HEK293T (cell line): ENCODE results near the gene GSTM3.

Source experiments
- CTCF ChIA-PET: fragments of 350-600 bp; formaldehyde crosslinking; extraction: SDS; loops from one replicate; lab custom pipeline; 2021; ENCODE audit warnings: antibody characterized with exemption, inconsistent platforms; lab: Yijun Ruan, JAX
- POLR2A ChIA-PET: fragments of 350-600 bp; formaldehyde crosslinking; extraction: SDS; loops from one replicate; lab custom pipeline; 2020; ENCODE audit warnings: antibody characterized with exemption, inconsistent platforms; lab: Yijun Ruan, JAX
- DNase-seq: peaks from one replicate; pipeline ENCODE4 v3.0.0; 2012; ENCODE audit warnings: mixed read lengths; ENCODE audit errors: extremely low spot score
- ARNT ChIP-seq: fragments of 450-650 bp; IDR thresholded peaks from 2 replicates; pipeline ENCODE4 v1.6.1; 2017; ENCODE audit warnings: mild to moderate bottlenecking
- BHLHE40 ChIP-seq: fragments of 450-650 bp; IDR thresholded peaks from 2 replicates; pipeline ENCODE4 v1.6.1; 2016; ENCODE audit warnings: mild to moderate bottlenecking, moderate library complexity, borderline replicate concordance
- CTBP1 ChIP-seq: fragments of 450-650 bp; IDR thresholded peaks from 2 replicates; pipeline ENCODE4 v1.6.1; 2016; ENCODE audit warnings: borderline replicate concordance
- ELF4 ChIP-seq: fragments of 450-650 bp; IDR thresholded peaks from 2 replicates; pipeline ENCODE4 v1.6.1; 2017; ENCODE audit warnings: antibody characterized with exemption
- FOXA1 ChIP-seq: fragments of 450-650 bp; IDR thresholded peaks from 2 replicates; pipeline ENCODE4 v1.6.1; 2016; ENCODE audit warnings: mild to moderate bottlenecking
- FOXK2 ChIP-seq: fragments of 450-650 bp; IDR thresholded peaks from 2 replicates; pipeline ENCODE4 v1.6.1; 2016; ENCODE audit warnings: mild to moderate bottlenecking
- FOXM1 ChIP-seq: fragments of 450-650 bp; IDR thresholded peaks from 2 replicates; pipeline ENCODE4 v1.6.1; 2017; ENCODE audit warnings: mild to moderate bottlenecking, borderline replicate concordance
- HDGF ChIP-seq: fragments of 450-650 bp; IDR thresholded peaks from 2 replicates; pipeline ENCODE4 v1.6.1; 2017; ENCODE audit warnings: antibody characterized with exemption, borderline replicate concordance
- L3MBTL2 ChIP-seq: fragments of 450-650 bp; conservative IDR thresholded peaks from 2 replicates; pipeline ENCODE4 v1.6.1; 2016; ENCODE audit warnings: mild to moderate bottlenecking
- LEF1 ChIP-seq: fragments of 450-650 bp; IDR thresholded peaks from 2 replicates; pipeline ENCODE4 v1.6.1; 2017; ENCODE audit warnings: mild to moderate bottlenecking, borderline replicate concordance
- NFRKB ChIP-seq: fragments of 450-650 bp; IDR thresholded peaks from 2 replicates; pipeline ENCODE4 v1.6.1; 2016; ENCODE audit warnings: mild to moderate bottlenecking, moderate library complexity
- PKNOX1 ChIP-seq: fragments of 450-650 bp; IDR thresholded peaks from 2 replicates; pipeline ENCODE4 v1.6.1; 2016
- SP1 ChIP-seq: fragments of 450-650 bp; IDR thresholded peaks from 2 replicates; pipeline ENCODE4 v1.6.1; 2017
- SUZ12 ChIP-seq: fragments of 450-650 bp; IDR thresholded peaks from 2 replicates; pipeline ENCODE4 v1.6.1; 2016; ENCODE audit warnings: mild to moderate bottlenecking
- TARDBP ChIP-seq: fragments of 450-650 bp; IDR thresholded peaks from 2 replicates; pipeline ENCODE4 v1.6.1; 2016
- ZNF384 ChIP-seq: fragments of 450-650 bp; IDR thresholded peaks from 2 replicates; pipeline ENCODE4 v1.6.1; 2016

Gene GSTM3

GRCh38 chr1:109733236-109733870, 7.5 kb downstream of the GSTM3 start:
- POLR2A ChIA-PET = interaction anchor here (1.1 kb wide), 2 partner anchors 16 to 185 kb away, joined by 3 to 4 read pairs; partner anchors contain the start of gene GNAI3
- DNase-seq = no peak
- CTCF ChIA-PET = no interaction called here
- TF ChIP-seq BHLHE40 (no peak), SUZ12 (no peak), ELF4 (no peak), L3MBTL2 (no peak), TARDBP (no peak), NFRKB (no peak), PKNOX1 (no peak)

GRCh38 chr1:109732390-109732881, 8.4 kb downstream of the GSTM3 start:
- ChIA-PET CTCF (no interaction called here), POLR2A (no interaction called here)
- no peak for DNase-seq
- no peak for TF ChIP-seq FOXM1
- TF ChIP-seq SP1 = no peak
- no peak for TF ChIP-seq LEF1
- TF ChIP-seq ARNT = no peak
- no peak for TF ChIP-seq NFRKB
- TF ChIP-seq HDGF = no peak
- TF ChIP-seq PKNOX1 = no peak
- no peak for TF ChIP-seq BHLHE40
- TF ChIP-seq SUZ12 = no peak
- no peak for TF ChIP-seq CTBP1
- TF ChIP-seq ELF4 = no peak
- no peak for TF ChIP-seq TARDBP

- CTCF ChIA-PET = no interaction called here
- POLR2A ChIA-PET = no interaction called here
- DNase-seq = no peak
- TF ChIP-seq SP1 (no peak), CTBP1 (no peak), LEF1 (no peak), FOXM1 (no peak), SUZ12 (no peak), ARNT (no peak), FOXA1 (no peak), ELF4 (no peak), ZNF384 (no peak), TARDBP (no peak), BHLHE40 (no peak), NFRKB (no peak), L3MBTL2 (no peak), HDGF (no peak), FOXK2 (no peak)
These were observed 10.2 kb downstream of the GSTM3 start for GRCh38 chr1:109730666-109731065.

GRCh38 chr1:109728870-109729269, 12.0 kb downstream of the GSTM3 start:
- ChIA-PET POLR2A (no interaction called here), CTCF (interaction anchor here (1.1 kb wide), 1 partner anchor 89 kb away, joined by 4 read pairs; no protein-coding TSS in a partner anchor)

GRCh38 chr1:109726728-109727373, 14.0 kb downstream of the GSTM3 start:
- ChIA-PET POLR2A (no interaction called here), CTCF (no interaction called here)
- DNase-seq = no peak
- TF ChIP-seq L3MBTL2 (no peak), TARDBP (no peak), ARNT (no peak), BHLHE40 (no peak), NFRKB (no peak), ELF4 (no peak), FOXM1 (no peak), HDGF (no peak), FOXK2 (no peak), SUZ12 (no peak), PKNOX1 (no peak), ZNF384 (no peak), FOXA1 (no peak)

More at GRCh38 chr1:109728870-109729269, 12.0 kb downstream of the GSTM3 start:
- no peak for TF ChIP-seq CTBP1
- DNase-seq = no peak

GRCh38 chr1:109726007-109726406, 14.8 kb downstream of the GSTM3 start:
- no peak for DNase-seq
- TF ChIP-seq ZNF384 (no peak), SUZ12 (no peak), ELF4 (no peak), NFRKB (no peak), CTBP1 (no peak), HDGF (no peak), FOXK2 (no peak), TARDBP (no peak), SP1 (no peak), ARNT (no peak), FOXA1 (no peak), BHLHE40 (no peak), PKNOX1 (no peak), LEF1 (no peak), L3MBTL2 (no peak)
- CTCF ChIA-PET = no interaction called here
- POLR2A ChIA-PET = no interaction called here
